B cell (primary cell): ENCODE results near the gene HHAT. TPM values are rescaled to one million over a fixed set of nuclear protein-coding genes. Genes with fewer than 3 reads are reported as not detected.

Experiments used
- ATAC-seq: fragments of 200-7000 bp; cut with Tn5 transposase; one replicate; pipeline ENCODE4 v1.10.0; 2021; ENCODE audit warnings: low read depth, mild to moderate bottlenecking, moderate number of reproducible peaks, moderate library complexity
- CTCF ChIA-PET: fragments of 350-600 bp; sonication (Branson Sonifier 250); formaldehyde crosslinking; loops from one replicate; lab custom pipeline; 2021; ENCODE audit warnings: antibody characterized with exemption, inconsistent platforms; lab: Charles Lee
- POLR2A ChIA-PET: fragments of 350-600 bp; sonication (Branson Sonifier 250); formaldehyde crosslinking; loops from one replicate; lab custom pipeline; 2021; ENCODE audit warnings: antibody characterized with exemption; lab: Charles Lee
- DNase-seq: peaks from one replicate; pipeline ENCODE4 v3.0.0; 2013
- H2AFZ ChIP-seq: 2 replicates; pipeline ENCODE4 v1.6.1; 2012; ENCODE audit warnings: mild to moderate bottlenecking, low read depth, low read length; ENCODE audit not compliant: insufficient read depth, poor library complexity, severe bottlenecking
- H3K27ac ChIP-seq, 2 donors: 1 replicate in 1 of 2; 2 replicates in 1 of 2; pipeline ENCODE4 v1.5.1; 2012 to 2013; ENCODE audit warnings: low read length in 2 of 2, mild to moderate bottlenecking in 2 of 2, moderate library complexity in 1 of 2
- H3K27me3 ChIP-seq, 4 experiments: fragments of 200-600 bp in 1 of 4; sonication (generic) in 1 of 4; replicated peaks in 1 of 4; 1 replicate in 2 of 4; 2 replicates in 2 of 4; pipeline versions ENCODE4 v1.6.1 to v1.7.0; 2013 to 2016; ENCODE audit warnings: low read length in 3 of 4, mild to moderate bottlenecking in 2 of 4, mixed read lengths in 1 of 4, moderate library complexity in 1 of 4; ENCODE audit not compliant: insufficient read depth in 4 of 4, control insufficient read depth in 3 of 4; ENCODE audit errors: control extremely low read depth in 1 of 4
- H3K36me3 ChIP-seq, 2 experiments: replicated peaks in 1 of 2; 1 replicate in 1 of 2; 2 replicates in 1 of 2; pipeline versions ENCODE4 v1.6.1 to v1.7.1; 2013; ENCODE audit warnings: low read length in 1 of 2; ENCODE audit not compliant: insufficient read depth in 2 of 2, control insufficient read depth in 1 of 2; ENCODE audit errors: control extremely low read depth in 1 of 2, extremely low read depth in 1 of 2
- H3K4me1 ChIP-seq, 2 donors: fragments of 200-600 bp in 1 of 2; sonication (generic) in 1 of 2; 1 replicate in 1 of 2; 2 replicates in 1 of 2; pipeline versions ENCODE4 v1.5.1 to v1.6.1; 2013 to 2017; ENCODE audit warnings: low read length in 2 of 2; ENCODE audit not compliant: control insufficient read depth in 2 of 2, insufficient read depth in 2 of 2
- H3K4me2 ChIP-seq: replicated peaks from 2 replicates; pipeline ENCODE3; 2012; ENCODE audit warnings: mild to moderate bottlenecking, low read depth, low read length; ENCODE audit not compliant: poor library complexity, severe bottlenecking
- H3K4me3 ChIP-seq, 5 experiments: fragments of 200-600 bp in 1 of 5; sonication (generic) in 1 of 5; 1 replicate in 3 of 5; 2 replicates in 2 of 5; pipeline versions ENCODE4 v1.5.1 to v1.7.0; 2011 to 2016; ENCODE audit warnings: low read length in 4 of 5, mild to moderate bottlenecking in 4 of 5, low read depth in 2 of 5, control low read depth in 1 of 5, moderate library complexity in 1 of 5; ENCODE audit not compliant: insufficient read depth in 1 of 5; ENCODE audit errors: control extremely low read depth in 1 of 5, extremely low read depth in 1 of 5
- H3K79me2 ChIP-seq: fragments of 200-600 bp; sonication (generic); one replicate; pipeline ENCODE4 v1.6.0; 2016; ENCODE audit warnings: low read length; ENCODE audit not compliant: control insufficient read depth, insufficient read depth
- H3K9ac ChIP-seq: fragments of 200-600 bp; sonication (generic); 2 replicates; pipeline ENCODE4 v1.6.1; 2017; ENCODE audit warnings: mild to moderate bottlenecking, low read length, moderate library complexity
- H3K9me3 ChIP-seq, 3 donors: one replicate each; pipeline versions ENCODE4 v1.6.1 to v1.7.1; 2013; ENCODE audit warnings: low read length in 2 of 3; ENCODE audit not compliant: control insufficient read depth in 2 of 3, insufficient read depth in 1 of 3; ENCODE audit errors: control extremely low read depth in 1 of 3
- H4K20me1 ChIP-seq: 2 replicates; pipeline ENCODE4 v1.6.0; 2012; ENCODE audit warnings: mild to moderate bottlenecking, low read length; ENCODE audit not compliant: insufficient read depth, control insufficient read depth, poor library complexity, severe bottlenecking
- H3K27ac Mint-ChIP-seq: one replicate; pipeline ENCODE4 v1.8.0; 2021; ENCODE audit warnings: mixed read lengths
- H3K27me3 Mint-ChIP-seq: one replicate; pipeline ENCODE4 v1.8.0; 2021; ENCODE audit warnings: mixed read lengths
- H3K4me1 Mint-ChIP-seq: one replicate; pipeline ENCODE4 v1.8.0; 2021; ENCODE audit warnings: mixed read lengths
- H3K4me3 Mint-ChIP-seq: one replicate; pipeline ENCODE4 v1.8.0; 2021; ENCODE audit warnings: mixed read lengths
- H3K9me3 Mint-ChIP-seq: one replicate; pipeline ENCODE4 v1.8.0; 2022; ENCODE audit warnings: mixed read lengths; ENCODE audit not compliant: insufficient read depth
- EZH2 ChIP-seq: IDR thresholded peaks from 2 replicates; pipeline ENCODE4 v1.6.1; 2012; ENCODE audit warnings: borderline replicate concordance, low read depth, mild to moderate bottlenecking, moderate library complexity, low read length; ENCODE audit not compliant: insufficient read depth, poor library complexity, severe bottlenecking
- WGBS: methylation state at CpG from one replicate; pipeline ENCODE4 v1.1.5; 2013; ENCODE audit warnings: missing lambda C conversion rate; ENCODE audit not compliant: insufficient coverage; 5-methylcytosine and 5-hydroxymethylcytosine counted together
- intact Hi-C: fragments of 100-400 bp; cut with micrococcal nuclease; formaldehyde crosslinking; loops from one replicate; pipeline ENCODE4 v1.10.0; 2022
- polyA plus RNA-seq: library from polyadenylated mRNA; depleted of rRNA; stranded (reverse); fragments of >200 nt; gene quantifications from 2 replicates; pipeline ENCODE4 v1.2.3, GENCODE V29; 2012
- total RNA-seq, 2 donors: library from RNA; stranded (reverse); fragments of 120-200 nt in 1 of 2; gene quantifications; 1 replicate in 1 of 2; 2 replicates in 1 of 2; pipeline versions ENCODE4 v1.2.3 to v1.2.4, GENCODE V29; 2013 to 2022
- TF ChIP-seq, protein P1 (sequence below): fragments of 200-600 bp; IDR thresholded peaks from one replicate; pipeline ENCODE4 v1.8.0; 2022; ENCODE audit warnings: antibody characterized with exemption, mild to moderate bottlenecking

Gene HHAT
- total and polyA plus RNA-seq, 2 donors (not counting 1 experiment from before 2014, with no cell fraction given) = 4.0 to 28.2 TPM

DNA sequence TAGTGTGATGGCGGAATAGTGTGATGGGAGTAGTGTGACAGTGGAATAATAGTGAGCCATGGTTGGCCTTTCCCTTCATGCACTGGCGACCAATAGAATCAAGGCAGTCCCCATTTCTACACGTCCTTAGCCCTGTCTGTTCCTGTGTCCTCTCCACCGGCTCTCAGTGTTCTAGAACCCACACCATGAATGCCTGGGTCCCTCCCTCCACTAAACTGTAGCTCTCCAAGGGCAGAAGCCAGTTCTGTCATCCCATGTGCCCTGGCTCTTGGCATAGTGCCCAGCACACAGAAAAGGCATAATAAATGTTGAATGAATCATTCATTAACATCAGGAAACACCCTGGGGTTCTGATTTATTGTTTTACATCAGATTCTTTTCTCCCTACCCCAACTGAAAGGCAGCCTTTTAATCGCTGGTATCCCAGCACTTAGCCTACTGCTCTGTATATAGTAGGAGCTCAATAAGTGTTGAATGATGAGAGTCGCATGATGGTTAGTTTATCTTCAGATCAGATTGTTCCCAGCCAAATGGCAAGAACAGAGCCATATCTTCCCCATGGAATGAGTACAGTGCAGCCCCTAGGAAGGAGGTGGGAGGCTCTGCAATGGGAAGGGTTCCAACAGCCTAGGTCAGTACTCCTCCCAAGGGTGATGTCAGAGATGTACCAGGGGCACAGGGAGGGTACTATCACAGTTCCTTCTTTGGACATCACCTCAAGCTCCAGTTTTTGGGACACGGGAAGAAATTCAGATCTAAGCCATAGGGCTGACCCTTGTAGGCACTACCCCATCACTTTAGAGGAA is 325.7 kb downstream of the HHAT start:
- intact Hi-C loops = no loop called here
- Histone ChIP-seq H3K36me3 (no peaks in the 10 kb centered on the region), H3K27me3 (no peaks in the 10 kb centered on the region), H4K20me1 (no peaks in the 10 kb centered on the region), H3K9ac (no peak overlapping the region), H3K79me2 (no peaks in the 10 kb centered on the region), H3K4me3 (no peak overlapping the region), H3K27ac (no peak overlapping the region), H3K4me2 (no peak overlapping the region), H2AFZ (no peak overlapping the region), H3K9me3 (no peaks in the 10 kb centered on the region), H3K4me1 (no peaks in the 10 kb centered on the region)
- 89% methylated on average over 4 of the region's 7 CpGs for WGBS
- H3K27me3 Mint-ChIP-seq = no peaks in the 10 kb centered on the region
- no peak for DNase-seq
- no peak overlapping the region for H3K4me3 Mint-ChIP-seq
- no peak overlapping the region for H3K27ac Mint-ChIP-seq
- no peaks in the 10 kb centered on the region for H3K9me3 Mint-ChIP-seq
- no peaks in the 10 kb centered on the region for H3K4me1 Mint-ChIP-seq
- POLR2A ChIA-PET = no interaction called here
- CTCF ChIA-PET = no interaction called here
- TF ChIP-seq, protein P1, sequence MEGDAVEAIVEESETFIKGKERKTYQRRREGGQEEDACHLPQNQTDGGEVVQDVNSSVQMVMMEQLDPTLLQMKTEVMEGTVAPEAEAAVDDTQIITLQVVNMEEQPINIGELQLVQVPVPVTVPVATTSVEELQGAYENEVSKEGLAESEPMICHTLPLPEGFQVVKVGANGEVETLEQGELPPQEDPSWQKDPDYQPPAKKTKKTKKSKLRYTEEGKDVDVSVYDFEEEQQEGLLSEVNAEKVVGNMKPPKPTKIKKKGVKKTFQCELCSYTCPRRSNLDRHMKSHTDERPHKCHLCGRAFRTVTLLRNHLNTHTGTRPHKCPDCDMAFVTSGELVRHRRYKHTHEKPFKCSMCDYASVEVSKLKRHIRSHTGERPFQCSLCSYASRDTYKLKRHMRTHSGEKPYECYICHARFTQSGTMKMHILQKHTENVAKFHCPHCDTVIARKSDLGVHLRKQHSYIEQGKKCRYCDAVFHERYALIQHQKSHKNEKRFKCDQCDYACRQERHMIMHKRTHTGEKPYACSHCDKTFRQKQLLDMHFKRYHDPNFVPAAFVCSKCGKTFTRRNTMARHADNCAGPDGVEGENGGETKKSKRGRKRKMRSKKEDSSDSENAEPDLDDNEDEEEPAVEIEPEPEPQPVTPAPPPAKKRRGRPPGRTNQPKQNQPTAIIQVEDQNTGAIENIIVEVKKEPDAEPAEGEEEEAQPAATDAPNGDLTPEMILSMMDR = no peak
- TF ChIP-seq EZH2 = no peak
- ATAC-seq = peak; percentile 17

DNA sequence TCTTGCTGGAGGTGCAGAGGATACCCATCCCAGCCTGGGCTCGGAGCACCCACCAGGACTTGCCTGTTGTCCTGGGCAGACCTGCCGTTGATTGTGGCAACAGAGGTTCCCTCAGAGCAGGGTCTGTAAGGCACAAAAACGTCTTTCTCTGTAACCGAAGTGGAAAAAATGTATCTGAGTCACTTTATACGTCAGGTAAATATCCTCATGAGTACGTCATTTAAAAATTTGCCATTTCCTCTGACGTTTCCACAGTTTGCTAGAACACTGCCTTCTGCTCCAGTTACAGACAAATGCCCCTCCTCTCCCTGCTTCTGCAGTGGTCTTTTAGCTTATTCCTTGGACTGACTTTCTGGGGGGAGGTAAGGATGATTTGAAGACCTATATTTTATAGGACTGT is 326.8 kb downstream of the HHAT start:
- CTCF ChIA-PET = no interaction called here
- POLR2A ChIA-PET = no interaction called here
- no peaks in the 10 kb centered on the region for H3K27me3 Mint-ChIP-seq

More for the DNA sequence above, 326.8 kb downstream of the HHAT start:
- Histone ChIP-seq H4K20me1 (no peaks in the 10 kb centered on the region), H3K36me3 (no peaks in the 10 kb centered on the region), H3K4me3 (no peak overlapping the region), H3K9me3 (no peaks in the 10 kb centered on the region), H3K27ac (no peak overlapping the region), H3K79me2 (no peaks in the 10 kb centered on the region), H3K9ac (no peak overlapping the region), H3K27me3 (no peaks in the 10 kb centered on the region), H3K4me1 (no peaks in the 10 kb centered on the region), H2AFZ (no peak overlapping the region), H3K4me2 (no peak overlapping the region)
- TF ChIP-seq, protein P1 = no peak
- no peak for TF ChIP-seq EZH2
- no peak overlapping the region for H3K4me3 Mint-ChIP-seq
- intact Hi-C loops = no loop called here
- DNase-seq (no peak), ATAC-seq (no peak)
- no peak overlapping the region for H3K27ac Mint-ChIP-seq
- 90% methylated on average over 5 of the region's 7 CpGs for WGBS
- no peaks in the 10 kb centered on the region for H3K4me1 Mint-ChIP-seq
- no peaks in the 10 kb centered on the region for H3K9me3 Mint-ChIP-seq
